OCI-LY1 (cell line): Measurements from ENCODE around the gene LMOD1.

ENCODE experiments used
- EZH2 ChIP-seq: fragments of 200-600 bp; sonication (generic), shearing (Covaris generic); IDR thresholded peaks from 2 replicates; pipeline ENCODE4 v1.8.0; 2017; ENCODE audit warnings: borderline replicate concordance, mixed run types, mild to moderate bottlenecking, antibody characterized with exemption, low read length, moderate library complexity, mixed read lengths
- TF ChIP-seq, protein P1 (sequence below): fragments of 200-600 bp; sonication (generic), shearing (Covaris generic); IDR thresholded peaks from 2 replicates; pipeline ENCODE4 v1.5.1; 2017; ENCODE audit warnings: mild to moderate bottlenecking, antibody characterized with exemption, low read length, moderate library complexity, mixed read lengths

DNA sequence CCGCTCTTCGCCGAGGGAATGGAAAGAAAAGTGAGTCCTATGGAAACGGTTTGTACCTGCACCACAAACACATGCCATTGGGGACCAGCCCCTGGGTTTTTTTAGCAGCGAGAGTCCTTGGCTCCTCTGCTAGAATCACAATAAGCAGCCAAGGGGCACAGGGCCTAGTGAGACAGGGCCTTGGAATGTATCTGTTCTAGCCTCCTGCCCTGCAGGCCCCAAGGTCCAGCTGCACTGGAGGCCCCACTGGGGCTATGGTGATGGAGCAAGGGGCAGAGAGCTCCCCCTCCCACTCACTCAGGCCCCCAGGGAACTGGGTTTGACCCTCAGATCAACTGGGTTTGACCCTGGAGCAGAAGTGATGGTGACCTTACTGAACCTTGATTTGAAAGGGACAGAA lies 43.2 kb downstream of the LMOD1 start:
- TF ChIP-seq, protein P1, sequence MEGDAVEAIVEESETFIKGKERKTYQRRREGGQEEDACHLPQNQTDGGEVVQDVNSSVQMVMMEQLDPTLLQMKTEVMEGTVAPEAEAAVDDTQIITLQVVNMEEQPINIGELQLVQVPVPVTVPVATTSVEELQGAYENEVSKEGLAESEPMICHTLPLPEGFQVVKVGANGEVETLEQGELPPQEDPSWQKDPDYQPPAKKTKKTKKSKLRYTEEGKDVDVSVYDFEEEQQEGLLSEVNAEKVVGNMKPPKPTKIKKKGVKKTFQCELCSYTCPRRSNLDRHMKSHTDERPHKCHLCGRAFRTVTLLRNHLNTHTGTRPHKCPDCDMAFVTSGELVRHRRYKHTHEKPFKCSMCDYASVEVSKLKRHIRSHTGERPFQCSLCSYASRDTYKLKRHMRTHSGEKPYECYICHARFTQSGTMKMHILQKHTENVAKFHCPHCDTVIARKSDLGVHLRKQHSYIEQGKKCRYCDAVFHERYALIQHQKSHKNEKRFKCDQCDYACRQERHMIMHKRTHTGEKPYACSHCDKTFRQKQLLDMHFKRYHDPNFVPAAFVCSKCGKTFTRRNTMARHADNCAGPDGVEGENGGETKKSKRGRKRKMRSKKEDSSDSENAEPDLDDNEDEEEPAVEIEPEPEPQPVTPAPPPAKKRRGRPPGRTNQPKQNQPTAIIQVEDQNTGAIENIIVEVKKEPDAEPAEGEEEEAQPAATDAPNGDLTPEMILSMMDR, result no peak
- no peak for TF ChIP-seq EZH2
